Glomerular endothelial cell (primary cell): ENCODE results near the gene TCEANC. TPM values are rescaled to one million over a fixed set of nuclear protein-coding genes. Genes with fewer than 3 reads are reported as not detected.
"Not testable (repeated sequence)": the region's sequence is repeated elsewhere in the genome, so short reads cannot be mapped to it uniquely, and the experiment has no call there.

Experiments
- DNase-seq: peaks from one replicate; pipeline ENCODE4 v3.0.0-alpha.2; 2011; ENCODE audit warnings: low read depth, low spot score; ENCODE audit errors: extremely low read depth
- total RNA-seq: library from RNA; depleted of rRNA; stranded (reverse); fragments of >200 nt; gene quantifications from 2 replicates; pipeline ENCODE4 v1.2.3, GENCODE V29; 2015

The TCEANC gene
- total RNA-seq, 1 donor from 2014 or later: 3.3 TPM

DNA sequence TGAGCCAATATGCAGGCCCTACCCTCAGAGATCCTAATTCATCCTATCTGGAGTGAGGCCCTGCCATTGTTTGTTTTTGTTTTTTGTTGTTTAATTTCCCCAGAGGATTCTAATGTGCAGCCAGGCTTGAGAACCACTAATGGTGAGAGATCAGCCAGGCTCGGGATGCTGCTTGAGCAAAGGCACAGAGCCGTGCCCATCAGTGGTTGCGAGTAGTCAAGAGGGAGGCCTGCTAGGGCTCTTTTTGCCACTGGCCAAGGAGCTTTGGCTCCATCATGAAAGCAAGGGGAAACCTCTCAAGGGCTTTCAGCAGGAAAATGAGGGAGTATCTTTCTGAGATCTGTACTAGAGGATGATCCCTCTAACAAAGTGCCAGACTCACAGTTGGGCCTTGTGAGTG lies 2.7 kb downstream of the TCEANC start:
- no peak for DNase-seq

DNA sequence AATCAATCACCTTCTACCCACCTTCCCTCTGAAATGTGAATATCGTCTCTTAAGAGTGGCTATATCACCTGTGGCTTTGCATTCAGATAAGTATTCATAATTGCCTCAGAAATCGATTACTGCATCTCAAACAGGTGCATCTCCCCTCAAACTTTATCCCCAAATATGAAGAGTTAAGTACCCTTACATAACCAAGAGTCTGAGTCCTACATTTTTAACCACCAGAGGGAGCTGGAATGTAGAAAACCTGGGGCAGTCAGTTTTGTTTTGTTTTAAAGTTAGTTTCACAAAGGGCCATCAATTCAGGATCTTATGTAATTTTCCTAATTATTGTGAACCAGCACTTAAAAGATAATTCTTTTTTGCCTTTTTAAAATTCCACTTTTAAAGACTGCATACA lies 5.7 kb downstream of the TCEANC start:
- no peak for DNase-seq

DNA sequence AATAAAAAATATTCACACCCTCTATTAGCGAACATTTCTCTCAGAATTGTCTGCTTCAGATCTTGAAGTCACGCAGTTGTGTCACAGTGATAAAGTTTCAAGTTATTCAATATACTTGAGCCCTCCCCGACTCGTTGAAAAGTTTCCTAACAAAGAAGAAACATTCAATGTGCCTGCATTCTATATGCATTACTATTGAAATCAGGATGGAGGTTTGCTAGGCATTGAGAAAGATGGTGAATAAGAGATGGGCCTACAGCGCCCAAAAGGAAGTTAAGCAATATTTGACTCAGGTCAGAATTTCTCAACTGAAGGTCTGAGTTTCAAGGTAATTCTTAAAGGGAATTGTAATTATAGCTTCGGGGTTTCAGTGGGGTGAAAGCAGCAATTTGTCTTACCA lies 6.1 kb downstream of the TCEANC start:
- no peak for DNase-seq

DNA sequence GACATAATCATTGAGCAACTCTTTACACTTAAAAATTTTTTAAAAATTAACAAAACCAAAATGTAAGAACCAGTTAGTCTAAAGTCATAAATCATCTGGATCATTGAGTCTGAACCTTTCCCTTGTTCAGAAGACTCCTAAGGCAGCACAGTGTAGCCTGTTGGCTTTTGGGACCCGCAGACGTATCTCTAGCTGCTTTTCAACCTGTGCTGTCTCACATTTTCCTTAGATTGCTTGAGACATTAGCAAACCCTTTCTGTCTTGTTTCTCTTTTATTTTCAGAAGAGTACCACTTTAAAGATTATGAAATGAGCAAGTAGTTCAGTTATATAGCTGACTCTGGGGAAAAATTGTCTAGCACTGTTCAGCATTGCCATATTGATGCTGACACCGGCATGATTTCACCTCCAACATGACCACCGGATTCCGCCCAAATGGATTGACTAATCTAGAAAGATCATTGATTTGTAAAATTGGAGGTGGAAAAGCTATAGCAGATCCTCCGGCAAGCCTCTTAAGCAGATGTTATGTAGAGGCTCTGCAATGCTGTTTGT lies 8.9 kb downstream of the TCEANC start:
- DNase-seq: no peak

DNA sequence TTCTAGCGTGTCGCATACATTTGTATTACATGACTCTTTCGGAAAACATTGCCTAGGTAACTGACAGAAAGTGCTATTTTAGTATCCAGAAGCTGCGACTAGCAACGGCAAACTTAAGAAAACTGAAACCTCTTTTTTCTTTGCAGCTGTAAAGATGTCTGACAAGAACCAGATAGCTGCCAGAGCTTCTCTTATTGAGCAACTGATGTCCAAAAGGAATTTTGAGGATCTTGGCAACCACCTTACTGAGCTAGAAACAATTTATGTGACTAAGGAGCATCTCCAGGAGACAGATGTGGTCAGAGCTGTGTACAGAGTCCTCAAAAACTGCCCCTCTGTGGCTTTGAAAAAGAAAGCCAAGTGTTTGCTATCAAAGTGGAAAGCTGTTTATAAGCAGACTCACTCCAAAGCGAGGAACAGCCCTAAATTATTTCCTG lies 9.4 kb downstream of the TCEANC start:
- no peak for DNase-seq

DNA sequence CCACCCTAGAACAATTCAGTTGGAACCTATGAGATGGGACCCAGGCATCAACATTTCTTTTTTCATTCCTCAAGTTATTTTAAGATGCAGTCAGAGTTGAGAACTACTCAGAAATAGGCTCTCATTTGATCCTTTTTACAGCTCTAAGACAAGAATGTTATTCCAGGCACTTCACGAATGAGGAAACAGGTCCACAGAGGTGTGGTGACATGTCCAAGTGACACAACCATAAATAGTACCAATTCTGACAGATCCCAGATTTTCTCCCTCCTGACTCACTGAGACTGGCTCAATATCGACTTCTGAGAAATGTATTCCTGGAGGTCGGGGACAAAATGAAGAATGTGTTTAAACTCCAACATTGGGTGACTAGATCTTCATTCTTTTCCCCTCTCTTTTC lies 11.1 kb downstream of the TCEANC start:
- no peak for DNase-seq

DNA sequence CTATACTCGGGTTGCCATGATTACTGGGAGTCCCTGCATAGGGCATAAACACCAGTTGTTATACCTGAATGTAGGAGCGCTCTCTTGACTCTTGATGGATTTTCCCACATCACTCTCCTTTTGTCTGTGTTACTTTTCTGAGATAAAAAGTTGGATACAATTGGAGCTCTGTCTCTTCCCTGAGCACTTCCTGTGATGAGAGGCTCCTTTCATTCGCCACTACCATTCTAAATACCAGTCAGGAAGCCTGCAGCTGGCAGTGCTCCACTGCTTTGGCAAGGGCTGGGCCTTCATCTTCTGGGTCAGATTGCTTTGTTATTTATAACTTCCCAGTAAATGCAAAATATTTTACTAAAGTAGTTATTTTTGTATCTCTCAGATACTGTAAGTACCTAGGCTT lies 13.9 kb downstream of the TCEANC start:
- no peak for DNase-seq

DNA sequence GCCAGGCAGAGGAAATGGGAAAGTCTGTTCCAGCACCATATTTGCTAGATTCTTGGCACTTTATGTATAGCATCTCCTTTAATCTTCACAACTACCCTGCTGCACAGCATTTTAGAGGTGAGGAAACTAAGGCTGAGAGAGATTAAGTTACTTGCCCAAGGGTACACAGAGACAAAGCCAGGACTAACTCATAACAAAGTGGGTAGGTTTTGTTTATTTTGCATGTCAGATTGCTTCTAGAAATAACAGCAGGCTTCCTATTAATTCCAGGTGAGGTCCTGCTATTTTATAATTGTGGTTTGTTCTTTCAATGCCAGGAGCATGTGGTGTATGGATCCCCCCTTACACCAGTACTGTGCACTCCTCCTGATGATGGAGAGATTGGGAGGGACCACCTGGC lies 15.0 kb downstream of the TCEANC start:
- DNase-seq: no peak

DNA sequence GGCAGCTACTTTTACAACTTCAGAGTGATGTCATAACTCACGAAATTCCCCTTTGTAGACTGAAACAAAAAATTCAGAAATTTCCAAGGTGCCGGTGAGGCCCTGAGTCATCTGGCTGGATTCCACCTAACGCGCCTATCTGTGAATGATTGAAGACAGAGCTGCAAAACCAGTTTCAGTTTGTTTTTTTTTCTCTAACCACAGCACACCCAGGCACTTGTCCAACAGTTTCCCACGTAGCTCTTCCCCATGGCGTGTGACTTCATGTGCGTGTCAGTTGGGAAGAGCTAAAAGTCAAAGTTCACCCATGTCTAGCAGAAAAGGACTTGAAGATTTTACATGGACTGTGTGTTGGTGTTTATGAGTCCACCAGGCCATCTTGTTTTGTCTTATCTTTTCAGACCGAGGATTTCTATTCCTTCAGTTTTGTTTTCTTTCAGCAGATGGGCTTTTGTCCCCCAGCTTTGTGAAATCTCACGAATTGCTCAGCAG lies 16.4 kb downstream of the TCEANC start:
- DNase-seq: no peak

DNA sequence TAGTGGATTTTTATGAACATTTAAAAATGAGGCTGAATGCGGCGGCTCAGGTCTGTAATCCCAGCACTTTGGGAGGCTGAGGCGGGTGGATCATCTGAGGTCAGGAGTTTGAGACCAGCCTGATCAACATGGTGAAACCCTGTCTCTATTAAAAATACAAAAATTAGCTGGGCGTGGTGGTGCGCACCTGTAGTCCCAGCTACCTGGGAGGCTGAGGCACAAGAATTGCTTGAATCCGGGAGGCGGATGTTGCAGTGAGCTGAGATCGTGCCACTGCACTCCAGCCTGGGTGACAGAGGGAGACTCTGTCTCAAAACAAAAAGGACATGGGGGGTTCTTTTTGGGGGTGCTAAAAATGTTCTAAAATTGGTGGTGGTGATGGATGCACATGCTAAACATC lies 16.8 kb downstream of the TCEANC start:
- DNase-seq: not testable (repeated sequence)

DNA sequence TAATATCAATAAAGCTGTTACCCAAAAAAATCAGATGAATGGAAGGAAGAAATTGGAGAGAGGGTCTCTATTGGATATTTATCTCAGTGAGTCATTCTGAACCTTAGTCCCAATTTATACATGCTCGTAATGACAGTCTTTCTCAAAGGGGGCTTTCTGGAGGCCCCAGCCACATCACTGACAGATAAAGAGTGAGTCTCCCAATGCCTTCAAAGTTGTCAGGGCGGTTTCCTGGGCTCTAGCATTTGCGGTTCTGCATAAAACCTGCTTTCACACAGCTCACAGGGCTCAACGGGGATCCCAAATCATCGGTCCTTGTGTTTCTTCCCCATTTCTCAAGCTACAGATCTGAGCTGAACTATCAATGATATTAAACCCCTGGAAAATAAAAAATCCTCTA lies 17.3 kb downstream of the TCEANC start:
- no peak for DNase-seq

DNA sequence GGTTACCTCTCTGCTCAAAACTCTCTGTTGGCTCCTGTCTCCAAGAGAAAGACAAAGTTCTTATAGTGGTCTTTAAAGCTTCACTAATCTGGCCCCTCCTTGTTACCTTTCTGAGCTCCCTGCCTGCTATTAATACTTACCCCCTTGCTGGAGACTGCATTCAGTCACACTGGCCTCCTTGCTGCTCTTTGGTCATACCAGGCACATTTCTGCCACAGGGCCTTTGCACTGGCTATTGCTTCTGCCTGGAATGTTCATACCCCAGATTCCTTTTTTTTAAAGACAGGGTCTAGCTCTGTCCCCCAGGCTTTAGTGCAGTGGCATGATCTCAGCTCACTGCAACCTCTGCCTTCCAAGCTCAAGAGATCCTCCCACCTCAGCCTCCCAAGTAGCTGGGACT lies 20.1 kb downstream of the TCEANC start:
- no peak for DNase-seq

DNA sequence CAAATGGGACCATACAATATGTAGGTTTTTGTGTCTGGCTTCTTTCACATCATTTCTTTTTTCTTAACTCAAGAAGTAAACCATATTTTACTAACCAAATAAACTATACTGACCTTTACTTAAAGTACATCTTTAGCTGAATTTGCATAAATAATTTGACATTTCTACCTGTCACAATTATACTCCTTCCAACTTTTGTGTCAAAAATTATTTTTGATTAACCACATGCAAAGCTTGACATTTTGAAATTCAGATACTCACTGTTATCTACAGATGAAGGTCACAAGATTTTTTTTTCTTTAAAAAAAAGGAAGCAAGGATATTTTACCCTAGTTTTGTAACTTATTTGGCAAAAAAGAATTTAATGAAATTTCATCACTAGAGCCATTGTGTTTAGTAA lies 23.9 kb downstream of the TCEANC start:
- no peak for DNase-seq

DNA sequence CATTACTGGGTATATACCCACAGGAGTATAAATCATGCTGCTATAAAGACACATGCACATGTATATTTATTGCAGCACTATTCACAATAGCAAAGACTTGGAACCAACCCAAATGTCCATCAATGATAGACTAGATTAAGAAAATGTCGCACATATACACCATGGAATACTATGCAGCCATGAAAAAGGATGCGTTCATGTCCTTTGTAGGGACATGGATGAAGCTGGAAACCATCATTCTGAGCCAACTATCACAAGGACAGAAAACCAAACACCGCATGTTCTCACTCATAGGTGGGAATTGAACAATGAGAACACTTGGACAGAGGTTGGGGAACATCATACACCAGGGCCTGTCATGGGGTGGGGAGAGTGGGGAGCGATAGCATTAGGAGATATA lies 26.8 kb downstream of the TCEANC start:
- DNase-seq: not testable (repeated sequence)

DNA sequence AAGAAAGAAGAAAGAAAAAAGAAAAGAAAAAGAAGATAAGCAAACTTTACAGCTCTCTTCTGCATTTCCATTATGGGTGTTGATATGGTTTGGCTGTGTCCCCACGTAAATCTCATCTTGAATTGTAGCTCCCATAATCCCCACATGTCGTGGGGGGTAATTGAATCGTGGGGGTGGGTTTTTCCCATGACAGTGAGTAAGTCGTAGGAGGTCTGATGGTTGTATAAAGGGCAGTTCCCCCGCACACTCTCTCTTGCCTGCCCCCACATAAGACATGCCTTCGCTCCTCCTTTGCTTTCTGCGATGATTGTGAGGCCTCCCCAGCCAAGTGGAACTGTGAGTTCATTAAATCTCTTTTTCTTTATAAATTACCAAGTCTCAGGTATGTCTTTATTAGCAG lies 28.7 kb downstream of the TCEANC start:
- no peak for DNase-seq

DNA sequence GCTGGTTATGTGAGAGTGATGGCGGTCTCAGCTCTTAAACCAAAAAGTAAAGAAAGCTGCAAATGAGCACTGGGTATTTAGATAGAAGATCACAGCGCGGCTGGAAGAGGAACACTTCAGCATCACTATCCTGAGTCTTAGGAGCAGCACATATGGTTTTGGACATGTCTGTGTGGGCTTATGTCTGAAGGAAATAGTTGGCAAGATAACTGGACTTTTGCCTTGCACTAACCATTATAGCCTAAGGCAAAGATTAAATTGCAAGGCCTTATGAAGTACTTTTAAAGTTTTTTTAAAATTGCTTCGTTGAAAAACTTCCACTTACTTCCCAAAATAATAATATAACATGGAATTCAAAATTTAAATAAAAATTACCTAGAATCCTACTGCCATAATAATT lies 31.4 kb downstream of the TCEANC start:
- no peak for DNase-seq

DNA sequence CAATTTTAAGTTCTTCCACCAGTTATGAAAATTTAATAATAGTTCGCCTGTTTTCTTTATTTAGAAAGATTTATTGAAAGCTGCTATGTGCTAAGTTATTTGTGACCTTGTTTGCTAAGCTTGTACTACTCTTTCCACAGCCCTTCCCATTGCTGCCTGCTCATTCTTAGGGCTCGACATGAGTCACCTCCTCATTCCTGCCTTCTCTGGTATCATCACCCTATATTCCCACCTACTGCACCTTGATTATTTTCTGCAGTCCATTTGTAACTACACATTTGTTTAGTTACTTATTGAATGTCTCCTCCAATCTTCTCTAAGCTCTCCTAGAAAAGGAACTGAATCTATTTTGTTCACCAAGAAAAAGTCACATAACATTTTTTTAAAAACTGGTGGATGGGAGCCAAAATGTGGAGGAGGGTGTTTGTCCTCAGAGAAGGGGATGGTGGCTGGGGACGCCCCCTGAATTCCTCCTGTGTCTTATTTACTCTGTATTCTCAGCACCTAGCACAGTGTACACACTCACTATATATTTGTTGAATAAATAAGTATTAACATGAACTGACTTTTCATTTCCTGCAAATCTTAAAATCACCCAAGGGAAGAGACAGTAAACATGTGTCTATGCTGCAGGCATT lies 32.3 kb downstream of the TCEANC start:
- no peak for DNase-seq

DNA sequence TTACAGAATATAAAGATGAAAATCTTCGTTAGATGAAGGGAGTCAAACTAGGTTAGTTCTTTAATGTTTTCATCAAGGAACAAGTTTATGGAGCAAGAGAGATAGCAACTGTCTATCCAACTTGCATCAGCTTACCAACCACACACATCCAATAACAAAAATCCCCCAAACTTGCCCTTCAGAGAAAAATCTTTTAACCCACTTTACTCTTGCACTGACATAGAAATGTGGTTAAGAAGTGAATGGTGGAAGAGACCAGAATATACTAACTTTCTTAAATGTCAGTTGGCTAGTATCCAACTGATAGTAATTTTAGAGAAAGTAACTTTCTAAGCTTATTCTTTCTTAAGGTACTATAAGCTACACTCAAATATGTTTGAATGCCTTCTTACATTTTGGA lies 34.3 kb downstream of the TCEANC start:
- DNase-seq: no peak

DNA sequence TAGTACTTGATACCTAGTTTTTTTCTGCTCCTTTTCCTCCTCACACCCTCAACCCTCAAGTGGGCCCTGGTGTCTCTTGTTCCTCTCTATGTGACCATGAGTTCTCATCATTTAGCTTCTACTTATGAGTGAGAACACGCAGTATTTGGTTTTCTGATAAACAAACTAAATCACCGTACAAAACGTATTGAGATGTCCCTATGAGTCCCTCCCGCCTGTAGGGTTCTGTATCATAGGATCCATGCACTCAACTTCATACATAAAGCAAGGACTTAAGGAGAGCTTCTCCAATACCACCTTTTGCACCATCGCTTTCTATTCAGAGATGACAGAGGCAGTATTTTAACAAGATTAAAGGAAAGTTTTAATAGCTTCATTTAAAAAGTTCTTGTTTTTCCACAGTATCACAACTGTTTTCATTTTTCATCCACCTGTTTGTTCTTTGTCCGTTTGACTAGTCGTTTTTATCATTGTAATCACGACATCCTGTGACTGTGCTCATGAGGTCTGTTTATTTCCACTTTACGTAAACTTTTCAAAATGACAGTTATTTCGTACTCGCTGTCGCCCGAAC lies 35.5 kb downstream of the TCEANC start:
- DNase-seq: no peak

DNA sequence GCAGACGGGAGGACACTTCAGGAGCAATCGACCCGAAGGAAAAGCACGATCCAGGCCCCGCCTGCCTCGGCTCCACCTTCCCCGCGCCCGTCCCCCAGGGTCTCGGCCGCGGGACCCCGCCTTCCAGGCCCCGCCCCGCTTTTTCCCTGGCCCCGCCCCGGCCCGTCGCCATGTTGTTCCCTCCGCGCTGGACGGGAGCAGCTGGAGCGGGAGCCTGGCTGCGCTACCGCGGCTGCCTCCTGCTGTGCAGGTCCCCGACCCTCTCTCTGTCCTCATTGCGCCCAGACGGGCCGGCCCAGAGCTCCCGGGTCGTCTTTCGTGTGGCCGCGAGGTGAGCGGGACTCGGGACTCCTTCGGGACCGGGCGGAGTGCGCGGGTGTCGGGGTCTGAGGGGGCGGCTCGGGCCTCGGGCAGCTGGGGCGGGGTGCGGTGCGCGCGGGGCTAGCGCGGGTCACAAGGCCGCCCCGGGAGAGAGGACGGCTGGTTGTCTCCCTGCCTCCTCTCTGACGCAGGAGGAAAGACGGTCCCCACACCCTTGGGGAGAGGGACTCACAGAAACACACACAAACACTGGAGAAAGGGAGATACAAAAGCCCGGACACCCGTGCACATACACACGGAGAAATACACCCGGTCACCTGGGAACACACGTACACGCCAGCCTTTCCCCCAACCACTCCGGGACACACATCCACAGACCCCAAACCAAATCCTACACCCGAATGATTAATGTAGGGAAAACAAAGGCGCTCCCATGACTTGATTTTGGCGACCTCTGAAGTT lies 36.2 kb downstream of the TCEANC start, which contains the start of gene RAB9A:
TSS of gene RAB9A (plus strand) at position 171 of the 783 bp plus-strand sequence. CDS start 19,619 bp downstream, outside the sequence.
- DNase-seq: no peak

DNA sequence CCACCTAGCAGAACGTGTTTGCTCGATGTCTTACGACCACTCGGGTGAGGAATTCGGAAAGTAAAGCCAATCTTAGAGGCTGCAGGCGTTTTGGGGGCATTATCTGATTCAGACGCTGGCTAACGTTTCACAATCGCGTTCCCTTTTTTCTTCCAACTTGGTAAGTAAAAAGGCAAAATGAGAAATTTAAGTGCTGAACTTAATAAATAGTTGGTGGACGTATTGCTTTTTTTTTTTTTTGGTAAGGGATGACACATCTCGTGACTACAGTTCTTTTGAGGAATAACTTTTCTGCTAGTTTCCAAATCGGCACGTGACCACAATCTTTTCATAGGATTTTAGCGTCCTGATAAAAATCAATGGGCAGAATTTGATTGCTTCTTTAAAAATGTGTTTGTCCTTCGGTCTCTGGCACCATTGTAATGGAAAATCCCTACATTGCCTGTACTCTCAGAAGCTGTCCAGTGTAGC lies 36.8 kb downstream of the TCEANC start:
- DNase-seq: no peak
